ENCODE measurements around the gene CSN2.
"Not testable (repeated sequence)": the region's sequence is repeated elsewhere in the genome, so short reads cannot be mapped to it uniquely, and the experiment has no call there.

Gene CSN2

DNA sequence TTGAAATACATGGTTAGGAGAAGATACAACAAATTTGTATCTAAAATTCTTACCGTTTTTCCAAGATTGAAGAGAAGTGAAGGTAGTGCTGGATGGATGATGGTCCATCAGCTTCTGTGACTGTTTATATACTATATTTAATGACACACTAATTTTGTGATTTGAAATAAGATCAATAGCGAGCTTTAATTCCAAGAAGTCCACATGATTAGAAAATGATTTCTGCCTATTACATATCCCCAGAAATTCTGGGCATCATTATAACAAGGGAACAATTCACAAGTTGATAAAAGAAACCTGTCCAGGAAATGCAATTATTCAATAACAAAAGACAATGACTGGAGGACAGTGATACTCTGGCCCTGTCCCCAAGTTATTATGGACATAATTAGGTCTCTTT lies at the start of gene CSN2:
TSS of gene CSN2 (minus strand) at position 101 of the 400 bp plus-strand sequence. CDS start 4,733 bp downstream, outside the sequence.
- in situ Hi-C loops (cut with MboI; ENCODE audit: low sequenced_read_pairs) = no loop called here

DNA sequence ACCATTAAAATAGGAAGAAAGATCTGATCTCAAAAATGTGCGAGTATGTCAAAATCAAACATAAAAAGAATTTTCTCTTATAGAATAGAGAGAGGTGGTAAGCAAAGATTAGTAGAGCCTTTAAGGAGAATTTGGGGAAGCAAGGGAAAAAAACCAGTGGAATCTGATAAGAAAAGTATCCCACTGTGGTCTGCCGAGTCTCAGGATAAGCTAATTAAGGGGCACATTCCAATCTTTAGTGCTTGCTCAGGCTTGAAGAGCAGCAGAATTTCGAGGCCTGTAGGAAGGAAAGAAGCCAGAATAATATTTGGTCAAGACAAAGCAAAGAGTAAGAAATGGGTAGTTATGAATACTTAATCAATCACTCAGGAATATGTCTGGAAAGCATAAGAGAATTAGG lies 43.2 kb upstream of the CSN2 start:
- in situ Hi-C loops (cut with MboI; ENCODE audit: low sequenced_read_pairs) = no loop called here

DNA sequence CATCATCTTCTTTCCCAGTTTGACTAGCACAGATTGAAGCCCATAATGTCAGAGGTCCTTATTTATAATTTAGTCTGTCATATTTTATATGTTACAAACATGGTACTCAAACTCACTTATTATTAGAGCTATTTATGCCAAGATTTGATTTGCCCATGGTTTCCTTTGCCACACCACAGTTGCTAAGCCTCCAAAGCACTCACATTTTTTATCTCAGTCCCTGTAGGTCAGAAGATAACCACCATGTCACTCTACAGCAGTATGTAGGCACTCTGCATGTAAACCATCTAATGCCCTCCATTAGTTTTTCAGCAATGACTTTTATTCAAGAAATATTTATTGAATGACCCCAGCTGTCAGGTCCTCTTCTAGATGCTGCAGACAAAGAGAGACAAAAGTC lies 37.0 kb upstream of the CSN2 start:
- in situ Hi-C loops (cut with MboI; ENCODE audit: low sequenced_read_pairs) = no loop called here

- in situ Hi-C loops (cut with MboI; ENCODE audit: low sequenced_read_pairs) = no loop called here
Measured at GRCh38 chr4:70000711-70001110, 35.2 kb upstream of the CSN2 start.

DNA sequence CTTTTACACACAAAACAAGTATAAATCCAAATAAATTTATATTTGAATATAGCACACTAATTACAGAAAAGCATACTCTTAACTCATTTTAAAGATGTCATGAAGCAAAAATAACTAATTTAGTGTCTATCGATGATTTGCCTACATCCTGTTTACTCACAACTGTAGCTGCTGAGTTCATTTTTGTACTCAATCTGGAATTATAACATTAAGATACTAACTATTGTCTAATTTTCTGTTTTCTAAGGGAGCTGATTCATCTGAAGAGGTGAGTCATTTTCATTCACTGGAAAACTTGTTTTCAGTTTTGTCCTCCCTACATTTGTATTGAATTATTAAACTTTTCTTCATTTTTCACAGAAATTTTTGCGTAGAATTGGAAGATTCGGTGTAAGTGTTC lies 33.9 kb upstream of the CSN2 start:
- in situ Hi-C loops (cut with MboI; ENCODE audit: low sequenced_read_pairs) = no loop called here

- in situ Hi-C loops (cut with MboI; ENCODE audit: low sequenced_read_pairs) = no loop called here
Measured at GRCh38 chr4:69995526-69996016, 30.0 kb upstream of the CSN2 start, which contains the start of gene STATH. Gene STATH, plus strand, starts transcription at chr4:69995966. Its CDS starts 2,472 bp downstream, at chr4:69998438.

DNA sequence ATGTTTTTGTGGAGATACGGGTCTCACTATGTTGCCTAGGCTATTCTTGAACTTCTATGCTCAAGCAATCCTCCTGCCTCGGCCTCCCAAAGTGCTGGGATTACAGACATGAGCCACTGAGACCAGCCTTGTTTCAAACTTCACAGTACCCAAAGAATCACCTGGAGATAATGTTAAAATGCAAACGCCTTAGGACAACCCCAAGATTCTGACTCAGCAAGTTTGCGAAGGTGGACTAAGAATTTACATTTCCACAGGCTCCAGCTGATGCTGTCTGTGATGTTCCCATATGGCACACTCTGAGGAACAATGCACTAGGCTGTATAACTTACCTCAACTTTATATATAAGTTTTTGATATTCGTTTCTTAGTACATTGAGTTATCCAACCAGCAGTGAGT lies 29.3 kb upstream of the CSN2 start:
- in situ Hi-C loops (cut with MboI; ENCODE audit: low sequenced_read_pairs) = no loop called here

- in situ Hi-C loops (cut with MboI; ENCODE audit: low sequenced_read_pairs) = no loop called here
Measured at GRCh38 chr4:69991016-69991415, 25.5 kb upstream of the CSN2 start.

GRCh38 chr4:69986663-69987062 lies 21.1 kb upstream of the CSN2 start:
- in situ Hi-C loops (cut with MboI; ENCODE audit: low sequenced_read_pairs) = no loop called here

DNA sequence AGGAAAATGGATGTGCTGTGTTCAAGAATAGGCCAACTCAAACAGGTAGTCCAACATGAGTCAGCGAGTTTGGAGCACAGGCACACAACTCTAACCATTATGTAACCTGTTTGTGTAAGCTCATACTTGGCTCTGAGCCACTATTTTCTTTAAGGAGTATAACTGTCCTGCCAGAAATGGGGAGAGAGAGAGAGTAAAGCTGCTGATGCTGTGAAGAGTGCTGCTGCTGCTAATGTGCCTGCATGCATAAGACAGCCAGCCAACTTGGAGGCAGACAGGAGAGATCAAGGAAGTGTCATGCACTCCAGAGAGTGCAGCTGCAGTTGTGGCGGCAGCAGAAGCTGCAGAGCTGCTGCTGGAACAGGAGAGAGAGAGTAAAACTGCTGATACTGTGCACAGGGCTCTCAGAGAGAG lies 18.5 kb upstream of the CSN2 start:
- in situ Hi-C loops (cut with MboI; ENCODE audit: low sequenced_read_pairs) = no loop called here

- in situ Hi-C loops (cut with MboI; ENCODE audit: low sequenced_read_pairs) = no loop called here
Measured at GRCh38 chr4:69977582-69977981, 12.1 kb upstream of the CSN2 start.

DNA sequence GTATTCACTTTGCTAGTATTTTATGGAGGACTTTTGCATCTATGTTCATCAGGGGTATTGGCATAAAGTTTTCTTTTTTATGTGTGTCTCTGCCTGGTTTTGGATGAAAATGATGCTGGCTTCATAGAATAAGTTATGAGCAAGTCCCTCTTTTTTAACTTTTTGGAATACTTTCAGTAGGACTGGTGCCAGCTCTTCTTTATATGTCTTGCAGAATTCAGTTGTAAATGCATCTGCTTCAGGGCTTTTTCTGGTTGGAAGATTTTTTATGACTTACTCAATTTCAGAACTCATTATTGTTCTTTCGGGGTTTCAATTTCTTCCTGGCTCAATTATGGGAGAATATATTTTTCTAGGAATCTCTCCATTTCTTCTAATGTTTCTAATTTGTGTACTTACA lies 9.1 kb upstream of the CSN2 start:
- in situ Hi-C loops (cut with MboI; ENCODE audit: low sequenced_read_pairs) = no loop called here

DNA sequence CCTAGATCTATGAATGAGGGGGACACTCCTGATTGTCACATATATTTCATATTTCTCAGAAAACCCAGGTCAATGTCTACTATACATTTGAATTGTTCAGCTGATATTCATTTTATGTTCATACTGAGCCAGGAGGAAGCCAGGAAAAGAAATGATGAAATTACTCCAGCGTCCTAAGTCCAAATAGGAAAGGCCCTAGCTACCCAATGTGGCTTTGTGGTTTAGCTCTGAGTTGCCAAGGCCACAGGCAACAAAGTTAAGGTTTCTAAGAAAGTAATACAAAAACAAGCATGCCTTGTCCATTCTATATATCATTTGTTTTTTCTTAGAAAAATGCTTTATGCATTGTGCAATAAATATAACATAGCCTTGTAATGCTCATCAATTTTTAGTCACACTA lies 4.5 kb upstream of the CSN2 start:
- in situ Hi-C loops (cut with MboI; ENCODE audit: low sequenced_read_pairs) = no loop called here

DNA sequence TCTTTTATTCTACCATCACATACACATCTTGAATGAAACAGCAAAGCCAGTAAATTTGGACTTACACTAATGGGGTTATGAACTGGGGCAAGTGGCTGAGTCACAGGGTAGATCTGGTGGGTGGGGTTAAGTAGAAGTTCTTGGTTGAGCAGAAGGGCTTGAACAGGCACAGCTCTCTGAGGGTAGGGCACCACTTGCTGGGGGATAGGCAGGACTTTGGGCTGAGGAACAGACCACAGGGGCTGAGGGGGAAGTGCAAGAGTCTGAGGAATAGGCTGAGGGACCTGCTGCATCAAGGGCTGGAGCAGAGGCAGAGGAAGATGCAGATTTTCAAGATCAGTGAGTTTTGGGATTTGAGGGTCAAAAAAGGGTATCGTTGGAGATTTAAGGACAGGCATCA lies 8.3 kb downstream of the CSN2 start:
- in situ Hi-C loops (cut with MboI; ENCODE audit: low sequenced_read_pairs) = no loop called here

GRCh38 chr4:69951602-69952001 lies 13.9 kb downstream of the CSN2 start:
- in situ Hi-C loops (cut with MboI; ENCODE audit: low sequenced_read_pairs) = no loop called here

DNA sequence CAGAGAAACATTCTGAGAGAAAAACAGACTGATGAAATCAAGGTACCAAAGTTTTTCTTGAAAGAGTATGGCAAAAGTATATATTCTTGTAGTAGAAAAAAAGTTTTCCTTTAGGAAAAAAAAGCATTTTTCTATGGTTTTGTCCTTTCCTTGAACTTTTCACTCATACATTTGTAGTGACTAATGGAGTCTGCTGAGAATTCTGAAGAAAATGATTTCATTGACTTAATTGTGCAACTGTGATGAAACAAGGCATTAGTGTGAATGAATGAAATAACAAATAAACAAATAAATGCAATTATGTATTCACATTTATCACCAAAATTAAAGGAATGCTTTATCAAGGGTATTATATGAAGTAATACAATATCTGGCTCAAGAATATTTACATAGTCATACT lies 29.0 kb downstream of the CSN2 start:
- in situ Hi-C loops (cut with MboI; ENCODE audit: low sequenced_read_pairs) = no loop called here

- in situ Hi-C loops (cut with MboI; ENCODE audit: low sequenced_read_pairs) = no loop called here
Measured at GRCh38 chr4:69934150-69934549, 31.4 kb downstream of the CSN2 start.

- in situ Hi-C loops (cut with MboI; ENCODE audit: low sequenced_read_pairs) = no loop called here
Measured at GRCh38 chr4:69930768-69931167, 34.8 kb downstream of the CSN2 start, which contains the start of gene CSN1S1. Gene CSN1S1, plus strand, starts transcription at chr4:69931068. Its CDS starts 1,488 bp downstream, at chr4:69932556.

GRCh38 chr4:69923782-69924410 lies 41.6 kb downstream of the CSN2 start:
- in situ Hi-C loops (cut with MboI; ENCODE audit: low sequenced_read_pairs) = not testable (repeated sequence)

GRCh38 chr4:69920874-69921273 lies 44.7 kb downstream of the CSN2 start:
- in situ Hi-C loops (cut with MboI; ENCODE audit: low sequenced_read_pairs) = no loop called here

GRCh38 chr4:69910016-69910782 lies 55.3 kb downstream of the CSN2 start:
- in situ Hi-C loops (cut with MboI; ENCODE audit: low sequenced_read_pairs) = no loop called here

GRCh38 chr4:69909195-69909594 lies 56.3 kb downstream of the CSN2 start:
- in situ Hi-C loops (cut with MboI; ENCODE audit: low sequenced_read_pairs) = no loop called here
